Cardiac muscle cell (in vitro differentiated cells and primary cell): ENCODE measurements around the gene IGFBP4. TPM values are rescaled to one million over a fixed set of nuclear protein-coding genes. Genes with fewer than 3 reads are reported as not detected.

Source experiments
- DNase-seq, 2 donors: peaks; one replicate each; pipeline versions ENCODE4 v3.0.0 to v3.0.0-alpha.2; 2010 to 2017; ENCODE audit warnings: low read depth in 1 of 2, low spot score in 1 of 2
- H3K27ac ChIP-seq: fragments of 200-600 bp; sonication (generic); 2 replicates; pipeline ENCODE4 v1.5.1; 2016
- H3K27me3 ChIP-seq: fragments of 200-600 bp; sonication (generic); 2 replicates; pipeline ENCODE4 v1.6.0; 2016; ENCODE audit warnings: control low read depth
- H3K36me3 ChIP-seq: fragments of 200-600 bp; sonication (generic); 2 replicates; pipeline ENCODE4 v1.5.1; 2016; ENCODE audit warnings: control low read depth
- H3K4me1 ChIP-seq: fragments of 200-600 bp; sonication (generic); 2 replicates; pipeline ENCODE4 v1.8.1; 2017; ENCODE audit warnings: low read depth, mild to moderate bottlenecking, mixed run types
- H3K4me3 ChIP-seq: fragments of 200-600 bp; sonication (generic); 2 replicates; pipeline ENCODE4 v1.5.1; 2016; ENCODE audit warnings: mild to moderate bottlenecking
- H3K9me3 ChIP-seq: fragments of 200-600 bp; sonication (generic); 2 replicates; pipeline ENCODE4 v1.5.1; 2017; ENCODE audit warnings: low read depth, mild to moderate bottlenecking, control low read depth
- CTCF ChIP-seq: IDR thresholded peaks from 2 replicates; pipeline ENCODE4 v1.5.1; 2012; ENCODE audit warnings: low read depth, mild to moderate bottlenecking, low read length
- polyA plus RNA-seq: library from polyadenylated mRNA; unstranded; fragments of >200 nt; fragmentation: Nextera tagmentation; extraction: Ambion mirVana; gene quantifications from 2 replicates; pipeline ENCODE4 v1.2.1, GENCODE V29; 2016
- total RNA-seq: library from RNA; depleted of rRNA; stranded (reverse); fragments of >200 nt; gene quantifications from 2 replicates; pipeline ENCODE4 v1.2.3, GENCODE V29; 2016

The IGFBP4 gene
- total and polyA plus RNA-seq, 2 experiments from 2014 or later: 87.4 to 109 TPM

GRCh38 chr17:40495140-40495539 lies 51.9 kb downstream of the IGFBP4 start:
- no peak for DNase-seq
- no peak overlapping the region for H3K27ac ChIP-seq
- H3K9me3 ChIP-seq: no peaks in the 10 kb centered on the region
- no peaks in the 10 kb centered on the region for H3K36me3 ChIP-seq
- peaks cover 4% of the 10 kb centered on the region for H3K4me1 ChIP-seq
- H3K4me3 ChIP-seq: no peak overlapping the region
- no peaks in the 10 kb centered on the region for H3K27me3 ChIP-seq
- TF ChIP-seq CTCF: no peak

GRCh38 chr17:40496170-40496569 lies 52.9 kb downstream of the IGFBP4 start:
- H3K36me3 ChIP-seq: no peaks in the 10 kb centered on the region
- TF ChIP-seq CTCF: no peak
- no peaks in the 10 kb centered on the region for H3K27me3 ChIP-seq
- no peaks in the 10 kb centered on the region for H3K4me1 ChIP-seq
- no peak overlapping the region for H3K27ac ChIP-seq
- no peak for DNase-seq
- no peaks in the 10 kb centered on the region for H3K9me3 ChIP-seq
- no peak overlapping the region for H3K4me3 ChIP-seq

GRCh38 chr17:40496634-40497420 lies 53.6 kb downstream of the IGFBP4 start:
- no peak overlapping the region for H3K27ac ChIP-seq
- no peak overlapping the region for H3K4me3 ChIP-seq
- no peak for DNase-seq
- no peaks in the 10 kb centered on the region for H3K4me1 ChIP-seq
- no peaks in the 10 kb centered on the region for H3K27me3 ChIP-seq
- H3K36me3 ChIP-seq: no peaks in the 10 kb centered on the region
- TF ChIP-seq CTCF: no peak
- H3K9me3 ChIP-seq: no peaks in the 10 kb centered on the region

GRCh38 chr17:40497695-40498094 lies 54.4 kb downstream of the IGFBP4 start:
- Histone ChIP-seq H3K4me1 (no peaks in the 10 kb centered on the region), H3K27me3 (no peaks in the 10 kb centered on the region), H3K9me3 (no peaks in the 10 kb centered on the region), H3K36me3 (no peaks in the 10 kb centered on the region), H3K27ac (no peak overlapping the region), H3K4me3 (no peak overlapping the region)
- no peak for DNase-seq
- TF ChIP-seq CTCF: no peak

DNA sequence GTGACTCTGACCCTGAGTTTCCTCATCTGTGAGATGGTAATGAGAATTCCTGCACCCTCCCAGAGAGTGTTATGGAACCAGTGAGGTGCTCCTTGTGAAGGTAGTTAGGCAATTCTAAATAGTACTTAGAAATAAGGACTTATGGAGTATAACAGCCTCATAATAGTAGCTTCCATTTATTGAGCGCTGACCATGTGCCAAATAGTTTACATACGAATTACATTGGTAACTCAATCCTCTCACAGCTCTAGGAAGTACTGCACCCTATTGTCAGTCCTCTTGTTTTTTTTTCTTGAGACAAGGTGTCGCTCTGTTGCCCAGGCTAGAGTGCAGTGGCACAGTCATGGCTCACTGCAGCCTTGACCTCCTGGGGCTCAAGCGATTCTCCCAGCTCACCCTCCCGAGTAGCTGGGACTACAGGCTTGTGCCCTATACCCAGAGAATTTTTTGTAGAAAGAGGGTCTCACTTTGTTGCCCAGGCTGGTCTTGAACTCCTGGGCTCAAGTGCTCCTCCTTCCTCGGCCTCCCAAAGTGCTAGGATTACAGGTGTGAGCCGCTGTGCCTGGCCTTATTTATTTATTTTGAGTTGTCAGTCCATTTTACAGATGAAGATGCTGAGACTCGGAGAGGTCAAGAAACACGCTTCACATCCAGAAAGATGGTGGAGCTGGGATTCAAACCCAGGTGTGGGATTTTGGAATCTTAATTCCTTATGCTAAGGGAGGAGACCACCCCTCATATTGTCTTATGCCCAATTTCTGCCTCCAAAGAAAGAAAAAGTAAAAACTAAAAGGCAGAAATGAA lies 55.2 kb downstream of the IGFBP4 start:
- Histone ChIP-seq H3K27ac (no peak overlapping the region), H3K4me3 (no peak overlapping the region), H3K4me1 (no peaks in the 10 kb centered on the region), H3K36me3 (no peaks in the 10 kb centered on the region), H3K9me3 (no peaks in the 10 kb centered on the region), H3K27me3 (no peaks in the 10 kb centered on the region)
- DNase-seq: no peak
- TF ChIP-seq CTCF: no peak
